ENCODE measurements around the gene TATDN2. TPM values are rescaled to one million over a fixed set of nuclear protein-coding genes. Genes with fewer than 3 reads are reported as not detected.

The TATDN2 gene
- total and polyA plus RNA-seq, 2 donors (not counting 3 experiments of a cell fraction or from before 2014, with no cell fraction given): 10.7 to 26.8 TPM

DNA sequence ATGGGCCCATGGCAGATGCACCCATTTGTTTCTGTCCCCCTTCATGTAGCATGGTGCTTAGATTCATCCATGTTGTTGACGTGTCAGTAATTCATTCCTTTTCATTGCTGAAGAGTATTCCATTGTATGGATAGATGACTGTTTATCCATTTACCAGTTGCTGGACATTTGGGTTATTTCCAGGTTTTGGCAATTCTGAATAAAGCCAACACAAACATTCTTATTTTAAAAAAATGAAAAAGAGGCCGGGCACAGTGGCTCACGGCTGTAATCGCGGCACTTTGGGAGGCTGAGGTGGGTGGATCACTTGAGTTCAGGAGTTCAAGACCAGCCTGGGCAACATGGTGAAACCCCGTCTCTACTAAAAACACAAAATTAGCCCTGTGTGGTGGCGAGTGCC lies 18.7 kb upstream of the TATDN2 start:
- no peak for FAIRE-seq

DNA sequence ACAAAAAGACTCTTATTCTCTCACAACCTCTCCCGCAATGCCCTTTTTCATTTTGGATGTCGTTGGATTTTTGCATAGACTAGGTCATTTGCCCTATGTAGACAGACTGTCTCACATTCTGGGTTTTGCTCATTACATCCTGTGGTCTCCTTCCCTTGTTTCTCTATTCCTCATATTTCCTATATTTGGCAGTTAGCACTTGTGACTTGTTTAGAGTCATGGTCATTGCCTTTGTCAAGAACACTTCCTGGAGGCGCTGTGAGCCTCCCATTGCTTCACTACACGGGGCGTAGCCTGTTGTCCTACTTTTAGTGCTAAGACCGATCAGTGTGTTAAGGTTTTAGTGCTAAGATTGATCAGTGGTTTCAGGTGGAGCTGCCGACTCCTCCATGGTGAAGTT lies 16.1 kb upstream of the TATDN2 start:
- H3K27ac ChIP-seq (ENCODE audit: insufficient read depth, low read depth, low read length): no peak overlapping the region
- CTCF ChIA-PET: no interaction called here

More for the DNA sequence above, 18.7 kb upstream of the TATDN2 start:
- BruUV-seq (replicated peaks): no TSS peak
- H3K9me3 ChIP-seq (replicated peaks; ENCODE audit: control insufficient read depth, insufficient read depth, low read length): no peaks in the 10 kb centered on the region
- dilution Hi-C loops (cut with MboI; ENCODE audit: extremely low pct_ligation_motif_present, low sequenced_read_pairs) (no loop called here), intact Hi-C loops (cut with micrococcal nuclease) (loop anchor here (2.0 kb wide), 1 partner anchor 253 kb away; no protein-coding TSS in a partner anchor)
- ChIA-PET CTCF (interaction anchor here (1.0 to 2.5 kb wide), 2 partner anchors 80 to 283 kb away, joined by 3 to 7 read pairs; no protein-coding TSS in a partner anchor), POLR2A (no interaction called here)
- no peak overlapping the region for H3K27ac ChIP-seq (ENCODE audit: insufficient read depth, low read depth, low read length)
- peaks cover 26% of the 10 kb centered on the region for H3K4me1 ChIP-seq (ENCODE audit: control insufficient read depth, extremely low read depth, insufficient read depth, low read length)
- no peak for DNase-seq (ENCODE audit: low read depth, low spot score)
- TF ChIP-seq GATA2 (IDR thresholded peaks at IDR 0.05; ENCODE audit: insufficient read depth, insufficient read length, low read depth, low read length): no peak
- no peak for TF ChIP-seq JUN (IDR thresholded peaks at IDR 0.05; ENCODE audit: borderline replicate concordance, insufficient read depth, insufficient read length, low read depth)
- no peaks in the 10 kb centered on the region for H3K79me2 ChIP-seq (ENCODE audit: control insufficient read depth, insufficient read depth, low read length)
- no peak overlapping the region for H2AFZ ChIP-seq (ENCODE audit: low read depth, low read length)
- H3K9ac ChIP-seq (replicated peaks; ENCODE audit: extremely low read depth, insufficient read depth, low read length): no peak overlapping the region
- no peaks in the 10 kb centered on the region for H3K9me1 ChIP-seq (replicated peaks; ENCODE audit: control insufficient read depth, extremely low read depth, insufficient read depth, low read length)
- no peaks in the 10 kb centered on the region for H3K27me3 ChIP-seq (ENCODE audit: control insufficient read depth in 2 of 2, insufficient read depth in 2 of 2, low read length in 2 of 2)
- H3K4me2 ChIP-seq (ENCODE audit: insufficient read depth, low read length): no peak overlapping the region
- H4K20me1 ChIP-seq (replicated peaks; ENCODE audit: control insufficient read depth, extremely low read depth, insufficient read depth, low read length): no peaks in the 10 kb centered on the region
- peaks cover 2% of the 10 kb centered on the region in 2 experiments for H3K36me3 ChIP-seq (ENCODE audit: control insufficient read depth in 2 of 2, extremely low read depth in 1 of 2, insufficient read depth in 2 of 2, low read length in 2 of 2)
- H3K4me3 ChIP-seq (replicated peaks in 1 of 3; ENCODE audit: insufficient read depth in 1 of 3, low read depth in 1 of 3, low read length in 3 of 3): no peak overlapping the region

More for the DNA sequence above, 16.1 kb upstream of the TATDN2 start:
- no peaks in the 10 kb centered on the region for H3K79me2 ChIP-seq (ENCODE audit: control insufficient read depth, insufficient read depth, low read length)
- DNase-seq (ENCODE audit: low read depth, low spot score): no peak
- no peaks in the 10 kb centered on the region for H3K27me3 ChIP-seq (ENCODE audit: control insufficient read depth in 2 of 2, insufficient read depth in 2 of 2, low read length in 2 of 2)
- H3K36me3 ChIP-seq (ENCODE audit: control insufficient read depth in 2 of 2, extremely low read depth in 1 of 2, insufficient read depth in 2 of 2, low read length in 2 of 2): peaks cover 2 to 6% of the 10 kb centered on the region in 2 experiments
- intact Hi-C loops (cut with micrococcal nuclease): no loop called here
- peaks cover 17% of the 10 kb centered on the region for H3K4me1 ChIP-seq (ENCODE audit: control insufficient read depth, extremely low read depth, insufficient read depth, low read length)
- TF ChIP-seq JUN (IDR thresholded peaks at IDR 0.05; ENCODE audit: borderline replicate concordance, insufficient read depth, insufficient read length, low read depth) (no peak), FOS (IDR thresholded peaks at IDR 0.05; ENCODE audit: borderline replicate concordance, insufficient read depth, low read length) (no peak), POLR2A (IDR thresholded peaks at IDR 0.05; ENCODE audit: low read depth, low read length) (no peak)
- H3K9me1 ChIP-seq (replicated peaks; ENCODE audit: control insufficient read depth, extremely low read depth, insufficient read depth, low read length): no peaks in the 10 kb centered on the region
- H3K4me2 ChIP-seq (ENCODE audit: insufficient read depth, low read length): no peak overlapping the region
- H3K4me3 ChIP-seq (replicated peaks in 1 of 3; ENCODE audit: insufficient read depth in 1 of 3, low read depth in 1 of 3, low read length in 3 of 3): no peak overlapping the region
- POLR2A ChIA-PET: no interaction called here
- no peak overlapping the region for H3K9ac ChIP-seq (replicated peaks; ENCODE audit: extremely low read depth, insufficient read depth, low read length)
- FAIRE-seq: no peak
- dilution Hi-C loops (cut with MboI; ENCODE audit: extremely low pct_ligation_motif_present, low sequenced_read_pairs): no loop called here
- no TSS peak for BruUV-seq (replicated peaks)
- no peaks in the 10 kb centered on the region for H4K20me1 ChIP-seq (replicated peaks; ENCODE audit: control insufficient read depth, extremely low read depth, insufficient read depth, low read length)
- H2AFZ ChIP-seq (ENCODE audit: low read depth, low read length): no peak overlapping the region
- H3K9me3 ChIP-seq (replicated peaks; ENCODE audit: control insufficient read depth, insufficient read depth, low read length): no peaks in the 10 kb centered on the region
